ENCODE results near the gene PDE9A.
"Not testable (repeated sequence)": the region's sequence is repeated elsewhere in the genome, so short reads cannot be mapped to it uniquely, and the experiment has no call there.

PDE9A gene

DNA sequence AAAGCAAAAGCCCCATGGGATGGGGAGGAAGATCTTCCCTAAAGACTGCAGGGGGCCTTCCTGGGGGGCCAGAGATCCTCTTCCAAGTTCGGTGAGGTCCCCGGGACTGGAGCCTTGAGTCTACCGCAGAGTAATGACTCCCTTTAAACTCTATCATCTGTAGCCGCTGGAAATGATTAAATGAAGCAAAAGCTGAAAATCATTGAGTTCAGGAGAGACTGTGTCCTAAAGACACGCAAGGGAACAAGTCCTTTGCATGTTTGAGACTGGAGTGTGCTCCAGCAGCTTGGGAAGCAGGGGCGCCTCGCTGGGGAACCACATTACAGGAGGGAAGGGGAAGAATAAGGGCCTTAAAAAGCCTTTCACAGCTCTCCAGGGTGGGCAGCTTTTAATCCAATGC lies 155.8 kb downstream of the PDE9A start:
- DNase-seq, result no peak

DNA sequence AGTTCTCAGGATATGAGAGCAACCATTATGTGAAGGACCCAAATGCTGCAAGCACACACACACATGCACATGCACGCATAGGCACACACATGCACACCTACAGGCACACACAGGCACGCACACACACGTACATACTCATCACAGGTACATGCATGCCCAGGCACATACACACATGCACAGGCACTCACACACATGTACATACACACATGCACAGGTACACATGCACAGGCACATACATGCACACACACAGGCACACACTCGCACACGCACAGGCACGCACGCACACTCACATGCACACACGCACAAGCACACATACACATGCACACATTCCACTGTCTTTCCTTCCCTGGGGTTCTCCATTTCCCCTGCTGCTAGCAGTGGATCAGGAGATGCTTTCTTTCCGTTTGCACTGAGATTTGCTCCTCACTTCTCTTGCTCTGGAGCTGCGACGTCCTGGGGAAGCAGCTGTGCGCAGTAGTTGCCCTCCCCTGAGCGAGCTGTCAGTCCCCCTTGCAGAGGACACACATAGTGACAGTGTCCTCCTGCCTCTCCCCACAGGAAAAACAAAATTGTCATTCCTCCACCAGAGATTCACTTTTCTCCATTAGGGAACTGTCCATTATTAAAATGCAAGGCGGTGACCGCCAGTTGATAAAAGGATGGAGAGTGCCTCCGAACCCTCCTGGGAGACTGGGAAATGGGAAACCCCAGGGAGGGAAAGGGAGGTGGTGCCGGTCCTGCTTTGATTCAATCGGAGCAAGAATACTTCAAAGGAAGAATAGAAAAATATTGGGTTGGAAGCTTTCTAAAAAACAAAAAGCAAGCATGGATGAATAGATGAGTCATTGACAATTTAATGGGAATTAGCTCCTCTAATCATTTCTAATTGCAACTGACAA lies 156.4 kb downstream of the PDE9A start:
- no peak for DNase-seq

DNA sequence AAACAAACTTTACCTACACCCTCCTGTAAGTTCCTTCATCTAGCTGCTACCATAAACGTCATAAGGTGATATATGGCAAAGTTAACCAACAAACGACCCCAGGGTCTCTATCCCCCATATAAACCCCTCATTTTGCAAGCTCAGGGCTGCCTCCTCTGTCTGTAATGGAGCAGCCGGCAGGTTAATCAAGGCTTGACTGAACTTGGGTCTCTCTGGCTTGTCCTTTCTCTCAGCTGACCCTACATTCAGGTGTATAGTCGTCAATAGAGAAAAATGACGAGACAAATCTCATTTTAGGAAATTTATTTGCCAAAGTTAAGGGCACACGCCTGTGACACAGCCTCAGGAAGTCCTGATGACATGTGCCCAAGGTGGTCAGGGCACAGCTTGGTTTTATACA lies 158.5 kb downstream of the PDE9A start:
- DNase-seq, result no peak

GRCh38 chr21:42812528-42813241 lies 159.3 kb downstream of the PDE9A start:
- not testable (repeated sequence) for DNase-seq

- DNase-seq, result no peak
Observed at GRCh38 chr21:42815217-42815616, 161.8 kb downstream of the PDE9A start.

- DNase-seq, result peak; percentile 43
Observed at GRCh38 chr21:42818328-42818749, 164.9 kb downstream of the PDE9A start.

DNA sequence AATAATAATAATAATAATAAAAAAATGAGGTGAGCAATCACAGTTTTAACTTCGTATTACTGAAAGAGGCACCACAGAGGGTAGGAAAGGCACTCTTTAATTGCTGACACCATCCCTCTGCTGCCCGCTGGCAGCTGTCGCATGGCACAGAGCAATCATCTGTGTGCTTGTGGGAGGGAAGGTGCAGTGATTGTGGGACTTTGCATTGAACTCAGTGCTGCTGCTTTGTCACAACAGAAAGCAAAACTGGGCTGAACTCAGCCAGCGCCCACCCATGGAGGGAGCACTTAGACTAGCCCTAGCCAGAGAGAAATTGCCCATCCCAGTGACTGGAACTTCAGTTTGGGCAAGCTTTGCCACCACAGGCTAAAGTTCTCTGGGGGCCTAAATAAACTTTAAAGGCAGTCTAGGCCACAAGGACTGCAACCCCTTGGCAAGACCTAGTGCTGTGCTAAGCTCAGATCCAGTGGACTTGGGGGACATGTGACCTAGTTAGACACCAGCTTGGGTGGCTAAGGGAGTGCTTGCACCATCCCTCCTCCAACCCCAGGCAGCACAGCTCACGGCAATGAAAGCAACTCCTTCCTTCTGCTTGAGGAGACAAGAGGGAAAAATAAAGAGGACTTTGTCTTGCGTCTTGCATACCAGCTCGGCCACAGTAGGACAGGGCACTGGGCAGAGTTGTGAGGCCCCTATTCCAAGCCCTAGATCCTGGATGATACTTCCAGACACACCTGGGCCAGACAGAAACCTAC lies 166.6 kb downstream of the PDE9A start:
- DNase-seq, result no peak

DNA sequence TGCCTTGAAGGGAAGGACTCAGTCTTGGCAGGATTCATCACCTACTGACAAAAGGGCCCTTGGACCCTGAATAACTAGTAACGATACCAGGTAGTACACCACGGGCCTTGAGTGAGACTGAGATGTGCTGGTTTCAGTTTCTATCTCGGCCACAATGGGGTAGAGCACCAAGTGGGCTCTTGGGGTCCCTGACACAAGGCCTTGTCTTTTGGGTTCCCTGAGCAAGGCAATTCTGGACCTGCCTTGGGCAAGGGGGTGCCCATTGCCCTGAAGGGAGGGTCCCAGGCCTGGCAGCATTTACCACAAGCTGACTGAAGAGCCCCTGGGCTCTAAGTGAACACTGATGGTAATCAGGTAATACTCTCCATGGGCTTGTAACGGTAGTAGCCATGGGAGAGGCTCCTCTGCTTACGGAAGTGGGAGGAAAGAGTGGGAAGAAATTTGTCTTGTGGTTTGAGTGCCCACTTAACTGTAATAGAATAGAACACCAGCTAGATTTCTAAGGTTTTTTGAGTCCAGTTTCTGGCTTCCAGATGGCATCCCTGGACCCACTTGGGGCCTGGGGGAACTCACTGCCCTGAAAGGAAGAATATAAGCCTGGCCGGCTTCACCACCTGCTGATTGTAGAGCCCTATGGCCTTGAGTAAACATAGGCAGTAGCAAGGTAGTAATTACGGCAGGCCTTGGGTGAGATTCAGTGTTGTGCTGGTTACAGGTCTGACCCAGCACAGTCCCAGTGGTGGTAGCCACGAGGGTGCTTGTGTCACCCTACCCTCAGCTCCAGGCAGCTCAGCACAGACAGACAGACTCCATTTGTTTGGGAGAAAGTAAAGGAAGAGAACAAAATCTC lies 167.4 kb downstream of the PDE9A start:
- no peak for DNase-seq
